GM12878 (cell line): ENCODE results near the gene FALEC. TPM values are rescaled to one million over a fixed set of nuclear protein-coding genes. Genes with fewer than 3 reads are reported as not detected.

ENCODE experiments used
- BACH1 ChIP-seq: fragments of 450-650 bp; IDR thresholded peaks from 2 replicates; pipeline ENCODE4 v1.6.1; 2017; ENCODE audit warnings: mild to moderate bottlenecking, borderline replicate concordance
- BCLAF1 ChIP-seq: fragments of 450-650 bp; IDR thresholded peaks from 2 replicates; pipeline ENCODE4 v1.6.1; 2017; ENCODE audit warnings: antibody characterized with exemption, mild to moderate bottlenecking, moderate library complexity
- CREB1 ChIP-seq: IDR thresholded peaks from 2 replicates; pipeline ENCODE4 v1.6.1; 2012; ENCODE audit warnings: low read depth, mild to moderate bottlenecking, inconsistent platforms
- EED ChIP-seq: sonication (generic); IDR thresholded peaks from 2 replicates; pipeline ENCODE4 v1.6.1; 2016; ENCODE audit warnings: antibody characterized with exemption, low read depth
- HDAC2 ChIP-seq: fragments of 200-600 bp; sonication (generic); IDR thresholded peaks from 2 replicates; pipeline ENCODE4 v1.6.1; 2017
- HDGF ChIP-seq: fragments of 450-650 bp; IDR thresholded peaks from 2 replicates; pipeline ENCODE4 v1.6.1; 2016; ENCODE audit warnings: antibody characterized with exemption
- IKZF1 ChIP-seq: fragments of 450-650 bp; conservative IDR thresholded peaks from 2 replicates; pipeline ENCODE4 v1.6.1; 2017; ENCODE audit warnings: antibody characterized with exemption, mild to moderate bottlenecking
- NR2C2 ChIP-seq: IDR thresholded peaks from 2 replicates; pipeline ENCODE4 v1.6.1; 2011; ENCODE audit warnings: borderline replicate concordance, low read depth; ENCODE audit not compliant: control insufficient read depth, insufficient read length
- PAX5 ChIP-seq: IDR thresholded peaks from 2 replicates; pipeline ENCODE4 v1.6.1; 2011; ENCODE audit warnings: low read depth, low read length, borderline replicate concordance
- REST ChIP-seq: IDR thresholded peaks from 2 replicates; pipeline ENCODE4 v1.6.1; 2012; ENCODE audit warnings: mild to moderate bottlenecking, low read depth, low read length
- USF1 ChIP-seq: IDR thresholded peaks from 2 replicates; pipeline ENCODE4 v1.6.1; 2011; ENCODE audit warnings: borderline replicate concordance, low read depth, mild to moderate bottlenecking, moderate library complexity, mixed read lengths, low read length; ENCODE audit not compliant: insufficient read depth; ENCODE audit errors: extremely low read length
- polyA plus RNA-seq, 11 experiments: library from polyadenylated mRNA; depleted of rRNA in 4 of 11; unstranded in 6 of 11; stranded (reverse) in 5 of 11; fragments of >200 nt; fragmentation: Nextera tagmentation in 4 of 11; fragmentation: Illumina TruSeq in 1 of 11; extraction: Ambion mirVana in 4 of 11; extraction: Trizol in 1 of 11; gene quantifications; 1 replicate in 1 of 11; 2 replicates in 10 of 11; pipeline versions ENCODE4 v1.2.1 to v1.2.3, GENCODE V29; 2011 to 2016; ENCODE audit warnings: inconsistent platforms in 2 of 11, missing spikeins in 2 of 11, low read depth in 1 of 11
- total RNA-seq, 4 experiments: library from RNA; depleted of rRNA in 3 of 4; stranded (reverse); fragments of >200 nt in 3 of 4; fragmentation: Illumina TruSeq in 1 of 4; extraction: Trizol in 1 of 4; gene quantifications; 2 replicates each; pipeline versions ENCODE4 v1.2.1 to v1.2.3, GENCODE V29; 2013 to 2021
- TF ChIP-seq, protein P1 (sequence below): IDR thresholded peaks from 2 replicates; pipeline ENCODE4 v1.6.1; 2012; ENCODE audit warnings: low read depth, low read length, improper control_type of control experiment
- TF ChIP-seq, protein P2 (sequence below): fragments of 450-650 bp; IDR thresholded peaks from 2 replicates; pipeline ENCODE4 v1.6.1; 2017; ENCODE audit warnings: mild to moderate bottlenecking, low read depth, inconsistent platforms; ENCODE audit not compliant: poor library complexity, severe bottlenecking
- TF ChIP-seq, protein P3 (sequence below): fragments of 450-650 bp; IDR thresholded peaks from 2 replicates; pipeline ENCODE4 v1.6.1; 2017; ENCODE audit warnings: mild to moderate bottlenecking

The FALEC gene
- total and polyA plus RNA-seq, 10 of the 15 experiments (the other 5 are each of a cell fraction or from before 2014, with no cell fraction given): 0.21 to 0.71 (median 0.32) TPM; not detected in 3

DNA sequence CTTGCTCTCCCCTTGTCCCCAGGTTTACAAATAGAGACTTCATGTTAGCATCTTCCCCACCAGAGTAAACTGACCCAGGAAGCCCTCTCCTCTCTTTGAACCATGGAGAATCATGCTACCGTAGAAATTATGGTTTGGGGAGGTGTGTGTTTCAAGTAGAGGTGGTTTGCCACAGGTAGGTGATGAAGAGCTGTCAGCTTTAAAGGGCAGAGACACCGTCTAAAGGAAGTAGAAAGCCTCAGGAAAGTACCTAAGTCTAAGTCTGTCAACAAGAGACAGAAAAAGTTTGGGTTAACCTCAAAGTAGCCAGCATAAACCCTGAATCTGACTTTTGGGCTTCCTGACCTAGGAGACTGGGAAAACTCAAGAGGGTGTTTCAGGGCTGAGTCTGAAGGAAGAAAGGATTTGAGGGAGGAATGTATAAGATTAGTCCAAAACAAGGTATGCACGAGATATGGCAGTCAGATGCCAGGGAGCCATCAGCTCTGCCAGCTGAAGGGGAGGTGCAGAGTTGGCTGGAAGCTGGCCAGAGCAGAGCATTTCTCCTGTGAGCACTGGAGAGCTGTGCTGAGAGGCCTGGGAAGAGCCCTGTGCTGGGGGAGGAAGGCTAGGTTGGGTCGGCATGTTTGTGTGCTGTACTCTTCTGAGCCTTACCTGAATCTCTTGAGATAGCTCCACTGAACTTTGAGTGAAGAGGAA lies 47.9 kb downstream of the FALEC start (continued):
- TF ChIP-seq, protein P1, sequence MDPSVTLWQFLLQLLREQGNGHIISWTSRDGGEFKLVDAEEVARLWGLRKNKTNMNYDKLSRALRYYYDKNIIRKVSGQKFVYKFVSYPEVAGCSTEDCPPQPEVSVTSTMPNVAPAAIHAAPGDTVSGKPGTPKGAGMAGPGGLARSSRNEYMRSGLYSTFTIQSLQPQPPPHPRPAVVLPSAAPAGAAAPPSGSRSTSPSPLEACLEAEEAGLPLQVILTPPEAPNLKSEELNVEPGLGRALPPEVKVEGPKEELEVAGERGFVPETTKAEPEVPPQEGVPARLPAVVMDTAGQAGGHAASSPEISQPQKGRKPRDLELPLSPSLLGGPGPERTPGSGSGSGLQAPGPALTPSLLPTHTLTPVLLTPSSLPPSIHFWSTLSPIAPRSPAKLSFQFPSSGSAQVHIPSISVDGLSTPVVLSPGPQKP: no peak
- TF ChIP-seq PAX5 (peak; percentile 45; the same call in 1 of the 2 replicates), CREB1 (no peak), EED (peak; percentile 53), HDAC2 (no peak), NR2C2 (no peak), BACH1 (peak; percentile 28; the same call in 1 of the 2 replicates), USF1 (no peak), IKZF1 (peak; percentile 84), BCLAF1 (no peak), HDGF (peak; percentile 86), REST (no peak)
- TF ChIP-seq, protein P2, sequence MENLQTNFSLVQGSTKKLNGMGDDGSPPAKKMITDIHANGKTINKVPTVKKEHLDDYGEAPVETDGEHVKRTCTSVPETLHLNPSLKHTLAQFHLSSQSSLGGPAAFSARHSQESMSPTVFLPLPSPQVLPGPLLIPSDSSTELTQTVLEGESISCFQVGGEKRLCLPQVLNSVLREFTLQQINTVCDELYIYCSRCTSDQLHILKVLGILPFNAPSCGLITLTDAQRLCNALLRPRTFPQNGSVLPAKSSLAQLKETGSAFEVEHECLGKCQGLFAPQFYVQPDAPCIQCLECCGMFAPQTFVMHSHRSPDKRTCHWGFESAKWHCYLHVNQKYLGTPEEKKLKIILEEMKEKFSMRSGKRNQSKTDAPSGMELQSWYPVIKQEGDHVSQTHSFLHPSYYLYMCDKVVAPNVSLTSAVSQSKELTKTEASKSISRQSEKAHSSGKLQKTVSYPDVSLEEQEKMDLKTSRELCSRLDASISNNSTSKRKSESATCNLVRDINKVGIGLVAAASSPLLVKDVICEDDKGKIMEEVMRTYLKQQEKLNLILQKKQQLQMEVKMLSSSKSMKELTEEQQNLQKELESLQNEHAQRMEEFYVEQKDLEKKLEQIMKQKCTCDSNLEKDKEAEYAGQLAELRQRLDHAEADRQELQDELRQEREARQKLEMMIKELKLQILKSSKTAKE: peak; percentile 89
- TF ChIP-seq, protein P3, sequence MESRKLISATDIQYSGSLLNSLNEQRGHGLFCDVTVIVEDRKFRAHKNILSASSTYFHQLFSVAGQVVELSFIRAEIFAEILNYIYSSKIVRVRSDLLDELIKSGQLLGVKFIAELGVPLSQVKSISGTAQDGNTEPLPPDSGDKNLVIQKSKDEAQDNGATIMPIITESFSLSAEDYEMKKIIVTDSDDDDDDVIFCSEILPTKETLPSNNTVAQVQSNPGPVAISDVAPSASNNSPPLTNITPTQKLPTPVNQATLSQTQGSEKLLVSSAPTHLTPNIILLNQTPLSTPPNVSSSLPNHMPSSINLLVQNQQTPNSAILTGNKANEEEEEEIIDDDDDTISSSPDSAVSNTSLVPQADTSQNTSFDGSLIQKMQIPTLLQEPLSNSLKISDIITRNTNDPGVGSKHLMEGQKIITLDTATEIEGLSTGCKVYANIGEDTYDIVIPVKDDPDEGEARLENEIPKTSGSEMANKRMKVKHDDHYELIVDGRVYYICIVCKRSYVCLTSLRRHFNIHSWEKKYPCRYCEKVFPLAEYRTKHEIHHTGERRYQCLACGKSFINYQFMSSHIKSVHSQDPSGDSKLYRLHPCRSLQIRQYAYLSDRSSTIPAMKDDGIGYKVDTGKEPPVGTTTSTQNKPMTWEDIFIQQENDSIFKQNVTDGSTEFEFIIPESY: no peak
